Heart right ventricle (tissue), 16 donors: ENCODE results near the gene JADE2. TPM values are rescaled to one million over a fixed set of nuclear protein-coding genes. Genes with fewer than 3 reads are reported as not detected.

ENCODE experiments used
- ATAC-seq, 8 donors: fragments of 200-7000 bp; cut with Tn5 transposase; one replicate each; pipeline ENCODE4 v1.9.1; 2020; ENCODE audit warnings: mild to moderate bottlenecking in 8 of 8, moderate library complexity in 8 of 8, moderate number of reproducible peaks in 1 of 8
- DNase-seq, 2 donors: peaks; one replicate each; pipeline ENCODE4 v3.0.0-alpha.2; 2020
- H3K27ac ChIP-seq, 10 donors: fragments of 200-600 bp; sonication (generic) in 2 of 10; one replicate each; pipeline versions ENCODE4 v1.5.0 to v1.8.0; 2020 to 2022; ENCODE audit warnings: mild to moderate bottlenecking in 3 of 10
- H3K27me3 ChIP-seq, 7 donors: fragments of 200-600 bp; one replicate each; pipeline ENCODE4 v1.8.0; 2021 to 2022; ENCODE audit warnings: mild to moderate bottlenecking in 2 of 7
- H3K36me3 ChIP-seq, 9 donors: fragments of 200-600 bp; sonication (generic) in 1 of 9; one replicate each; pipeline versions ENCODE4 v1.5.0 to v1.8.0; 2020 to 2022; ENCODE audit warnings: mild to moderate bottlenecking in 2 of 9
- H3K4me1 ChIP-seq, 9 donors: fragments of 200-600 bp; sonication (generic) in 1 of 9; one replicate each; pipeline versions ENCODE4 v1.5.0 to v1.8.0; 2020 to 2022; ENCODE audit warnings: mild to moderate bottlenecking in 4 of 9
- H3K4me3 ChIP-seq, 10 donors: fragments of 200-600 bp; sonication (generic) in 2 of 10; one replicate each; pipeline versions ENCODE4 v1.5.0 to v1.8.0; 2020 to 2022; ENCODE audit warnings: mild to moderate bottlenecking in 7 of 10, moderate library complexity in 2 of 10
- H3K9me3 ChIP-seq, 11 donors: fragments of 200-600 bp in 10 of 11; sonication (generic) in 2 of 11; one replicate each; pipeline versions ENCODE4 v1.5.0 to v1.8.0; 2013 to 2022; ENCODE audit warnings: mild to moderate bottlenecking in 2 of 11, control low read depth in 1 of 11, moderate library complexity in 1 of 11
- CTCF ChIP-seq, 9 donors: fragments of 200-600 bp; sonication (generic) in 2 of 9; IDR thresholded peaks; one replicate each; pipeline versions ENCODE4 v1.5.0 to v1.8.0; 2021 to 2022; ENCODE audit warnings: antibody characterized with exemption in 9 of 9, mild to moderate bottlenecking in 5 of 9, moderate library complexity in 1 of 9
- WGBS, 2 donors: extraction: QIAGEN DNeasy Blood & Tissue Kit; methylation state at CpG; one replicate each; pipeline ENCODE4 v1.1.7; 2013; ENCODE audit warnings: inconsistent platforms in 1 of 2; 5-methylcytosine and 5-hydroxymethylcytosine counted together
- intact Hi-C, 10 donors: fragments of 100-400 bp; cut with DNase I; formaldehyde crosslinking; loops; one replicate each; pipeline versions ENCODE4 v1.11.1 to v1.14.2; 2022
- polyA plus RNA-seq, 2 donors: library from polyadenylated mRNA; stranded (reverse); fragments of 200-250 nt; gene quantifications; one replicate each; pipeline ENCODE4 v1.2.3, GENCODE V29; 2013
- total RNA-seq, 10 donors: library from RNA; stranded (reverse); fragmentation: NEBNext Ultra II Directional in 3 of 10; extraction: Animal tissue kit (Norgen Biotek cat#: 25700) in 3 of 10; gene quantifications; one replicate each; pipeline versions ENCODE4 v1.2.1 to v1.2.4, GENCODE V29; 2021 to 2023
- donor health status: Arrhythmogenic right ventricular cardiomyopathy.
- donor health status: ischemic (EF 13 %, LVEDD 7.1; RV severe dilation, severe dysfunction).
- donor health status: healthy with polysubstance abuse.
- donor health status: DM: no; HTN: yes; CAD: no.
- donor health status: DM: no; HTN: no; CAD: no.
- donor health status: ischemic (EF 25% LVEDD 6.9; RV normal size, moderate dysfunction).
- donor health status: ischemic (EF 25% LVEDD 5.7; RV mildly dilated, moderate dysfunction).
- donor health status: healthy.
- donor health status: DM: yes; HTN: yes; CAD: no.
- donor health status: Ischemic cardiomyopathy.
- donor health status: ischemic (EF 35%, LVEDD 5.7; RV mildly dilated, moderate dysfunction).
- donor health status: nonischemic (EF 11% LVEDD 7.7; RV severe dilation, severe dysfunction).
- donor health status: DM: yes; HTN: yes; CAD: no.
- donor health status: PGD.
- donor health status: ischemic (EF 29% LVEDD 5.4; RV normal size, mild dysfunction).
- donor health status: nonischemic (EF 23%, LVEDD 6.1; RV moderate dilation, normal function).

Gene JADE2
- total and polyA plus RNA-seq, 12 donors, result 5.4 to 38.5 (median 23.9) TPM

- peak in 5 of 8 donors; percentile 10 to 35 (median 15) for ATAC-seq
- DNase-seq, result peak; percentile 73 to 82
- no peaks in the 10 kb centered on the region for H3K9me3 ChIP-seq
- peak overlapping the region; percentile 66 to 99 (median 90) for H3K4me3 ChIP-seq
- TF ChIP-seq CTCF (IDR thresholded peaks at IDR 0.05), result peak in 2 of 9 donors; percentile 13 to 18
- no peaks in the 10 kb centered on the region for H3K27me3 ChIP-seq
- no peaks in the 10 kb centered on the region for H3K36me3 ChIP-seq
- 0 to 1% methylated on average over 69 to 84 of the region's 84 CpGs for WGBS, 2 donors
- intact Hi-C loops, result loop anchor here (1.0 to 10.0 kb wide), 17 partner anchors 27 to 156 kb away; partner anchors contain the start of genes UBE2B (in 6 of the 10) and CDKN2AIPNL (in 5 of the 10)
- peaks cover 19 to 51% (median 38%) of the 10 kb centered on the region in 9 donors for H3K4me1 ChIP-seq
- H3K27ac ChIP-seq, result peak overlapping the region; percentile 96 to 100 (median 98)
Measured at GRCh38 chr5:134525683-134526482, 413 bp downstream of the JADE2 start.

- H3K27me3 ChIP-seq, result no peaks in the 10 kb centered on the region
- H3K27ac ChIP-seq, result peak overlapping the region; percentile 96 to 100 (median 98)
- ATAC-seq (peak; percentile 21 to 57 (median 35)), DNase-seq (peak; percentile 74 to 84)
- H3K9me3 ChIP-seq, result no peaks in the 10 kb centered on the region
- WGBS, 2 donors, result 0% methylated on average over 50 to 61 of the region's 61 CpGs
- peak overlapping the region; percentile 66 to 99 (median 90) for H3K4me3 ChIP-seq
- peaks cover 24 to 57% (median 41%) of the 10 kb centered on the region in 9 donors for H3K4me1 ChIP-seq
- H3K36me3 ChIP-seq, result no peaks in the 10 kb centered on the region
- intact Hi-C loops, result loop anchor here in 9 of 10 donors (1.0 to 10.0 kb wide), 14 partner anchors 26 to 156 kb away; partner anchors contain the start of genes CDKN2AIPNL (in 5 of the 9) and UBE2B (in 5 of the 9)
- peak; percentile 36 to 64 (median 57) for TF ChIP-seq CTCF (IDR thresholded peaks at IDR 0.05)
Measured at GRCh38 chr5:134526483-134527155, 1.1 kb downstream of the JADE2 start.

GRCh38 chr5:134527156-134527960 is 1.9 kb downstream of the JADE2 start:
- DNase-seq (peak; percentile 88 to 89), ATAC-seq (peak; percentile 54 to 79 (median 68))
- intact Hi-C loops, result loop anchor here in 9 of 10 donors (1.0 to 10.0 kb wide), 12 partner anchors 25 to 155 kb away; partner anchors contain the start of genes CDKN2AIPNL (in 5 of the 9) and UBE2B (in 5 of the 9)
- Histone ChIP-seq H3K4me3 (peak overlapping the region; percentile 66 to 99 (median 90)), H3K27me3 (no peaks in the 10 kb centered on the region), H3K36me3 (no peaks in the 10 kb centered on the region), H3K4me1 (peaks cover 25 to 57% (median 48%) of the 10 kb centered on the region in 9 donors), H3K27ac (peak overlapping the region; percentile 96 to 100 (median 98)), H3K9me3 (no peaks in the 10 kb centered on the region)
- WGBS, 2 donors, result 1% methylated on average over 55 to 57 of the region's 57 CpGs
- peak; percentile 72 to 87 (median 80) for TF ChIP-seq CTCF (IDR thresholded peaks at IDR 0.05)
